H1 (cell line): ENCODE data around the gene LRRC3C. TPM values are rescaled to one million over a fixed set of nuclear protein-coding genes. Genes with fewer than 3 reads are reported as not detected.

Source experiments
- CTCF ChIA-PET: fragments of 300-600 bp; sonication (Branson Sonifier 250); formaldehyde crosslinking; loops from one replicate; lab custom pipeline; 2021; ENCODE audit not compliant: partially characterized antibody; lab: Charles Lee
- POLR2A ChIA-PET: fragments of 300-600 bp; sonication (Branson Sonifier 250); formaldehyde crosslinking; loops from one replicate; lab custom pipeline; 2021; ENCODE audit warnings: inconsistent platforms; ENCODE audit not compliant: partially characterized antibody; lab: Charles Lee
- DNase-seq, 2 experiments: peaks; one replicate each; pipeline versions ENCODE4 v3.0.0 to v3.0.0-alpha.2; 2010 to 2022; ENCODE audit warnings: low spot score in 2 of 2, low read depth in 1 of 2, mixed read lengths in 1 of 2
- FAIRE-seq: peaks from 2 replicates; lab custom pipeline; 2011; peaks lifted over from hg19 to GRCh38; lab: Jason Lieb, UNC
- H2AFZ ChIP-seq: 2 replicates; pipeline ENCODE4 v1.8.1; 2012; ENCODE audit warnings: low read length, inconsistent platforms
- H2AK5ac ChIP-seq: 2 replicates; pipeline ENCODE4 v1.6.1; 2013; ENCODE audit warnings: low read depth, low read length
- H2BK120ac ChIP-seq: replicated peaks from 2 replicates; pipeline ENCODE3; 2013; ENCODE audit warnings: low read depth, low read length, inconsistent platforms
- H2BK12ac ChIP-seq: 2 replicates; pipeline ENCODE4 v1.6.1; 2013; ENCODE audit warnings: low read depth, low read length
- H2BK15ac ChIP-seq: 2 replicates; pipeline ENCODE4 v1.6.1; 2013; ENCODE audit warnings: low read length
- H2BK20ac ChIP-seq: 2 replicates; pipeline ENCODE4 v1.6.1; 2013; ENCODE audit warnings: low read length
- H2BK5ac ChIP-seq: 2 replicates; pipeline ENCODE4 v1.6.1; 2013; ENCODE audit warnings: low read depth, low read length
- H3K14ac ChIP-seq: 2 replicates; pipeline ENCODE4 v1.6.1; 2013; ENCODE audit warnings: inconsistent platforms; ENCODE audit not compliant: insufficient read length
- H3K18ac ChIP-seq: 2 replicates; pipeline ENCODE4 v1.6.1; 2013; ENCODE audit warnings: low read length; ENCODE audit errors: extremely low read depth
- H3K23ac ChIP-seq: 2 replicates; pipeline ENCODE4 v1.6.1; 2013; ENCODE audit warnings: inconsistent platforms; ENCODE audit not compliant: insufficient read length
- H3K23me2 ChIP-seq: 2 replicates; pipeline ENCODE4 v1.6.1; 2013; ENCODE audit warnings: low read depth, low read length
- H3K27ac ChIP-seq: 2 replicates; pipeline ENCODE4 v1.6.1; 2011; ENCODE audit warnings: low read depth, low read length, inconsistent platforms
- H3K27me3 ChIP-seq, 4 experiments: replicated peaks in 1 of 4; 1 replicate in 1 of 4; 2 replicates in 3 of 4; pipeline versions ENCODE4 v1.6.1 to v1.8.1; 2011 to 2013; ENCODE audit warnings: low read length in 3 of 4, mild to moderate bottlenecking in 3 of 4, inconsistent platforms in 2 of 4, mixed read lengths in 2 of 4, moderate library complexity in 1 of 4; ENCODE audit not compliant: control insufficient read depth in 3 of 4, insufficient read depth in 3 of 4; ENCODE audit errors: extremely low read depth in 1 of 4
- H3K36me3 ChIP-seq, 4 experiments: 2 replicates each; pipeline versions ENCODE4 v1.6.1 to v1.8.1; 2011 to 2013; ENCODE audit warnings: mild to moderate bottlenecking in 4 of 4, low read length in 3 of 4, moderate library complexity in 2 of 4, control low read depth in 1 of 4, inconsistent platforms in 1 of 4; ENCODE audit not compliant: insufficient read depth in 4 of 4, control insufficient read depth in 2 of 4
- H3K4ac ChIP-seq: replicated peaks from 2 replicates; pipeline ENCODE3; 2013; ENCODE audit warnings: low read length, low read depth, mixed read lengths, inconsistent platforms; ENCODE audit not compliant: insufficient read length
- H3K4me1 ChIP-seq, 4 experiments: replicated peaks in 1 of 4; 1 replicate in 1 of 4; 2 replicates in 3 of 4; pipeline versions ENCODE4 v1.6.1 to v1.8.1; 2011 to 2013; ENCODE audit warnings: low read length in 3 of 4, inconsistent platforms in 2 of 4, mixed read lengths in 1 of 4; ENCODE audit not compliant: insufficient read depth in 4 of 4, control insufficient read depth in 3 of 4
- H3K4me2 ChIP-seq, 2 experiments: 2 replicates each; pipeline versions ENCODE4 v1.6.1 to v1.8.1; 2011 to 2013; ENCODE audit warnings: low read depth in 2 of 2, low read length in 2 of 2, control low read depth in 1 of 2, inconsistent platforms in 1 of 2, mild to moderate bottlenecking in 1 of 2; ENCODE audit not compliant: insufficient read depth in 1 of 2
- H3K4me3 ChIP-seq, 4 experiments: fragments of 200-600, 300-600 bp in 1 of 4; sonication (generic), shearing (Covaris generic), sonication (Bioruptor Twin) in 1 of 4; 2 replicates each; pipeline versions ENCODE4 v1.5.1 to v1.8.1; 2011 to 2016; ENCODE audit warnings: low read length in 4 of 4, low read depth in 3 of 4, control low read depth in 2 of 4, inconsistent platforms in 2 of 4, mild to moderate bottlenecking in 2 of 4, mixed read lengths in 1 of 4, moderate library complexity in 1 of 4; ENCODE audit not compliant: insufficient read depth in 2 of 4; ENCODE audit errors: extremely low read depth in 1 of 4
- H3K56ac ChIP-seq: replicated peaks from 2 replicates; pipeline ENCODE3; 2013; ENCODE audit warnings: low read depth, mild to moderate bottlenecking, mixed read lengths, low read length, inconsistent platforms; ENCODE audit not compliant: insufficient read length
- H3K79me1 ChIP-seq: 2 replicates; pipeline ENCODE4 v1.6.1; 2013; ENCODE audit warnings: low read depth, low read length, control low read depth
- H3K79me2 ChIP-seq, 2 experiments: 2 replicates each; pipeline versions ENCODE4 v1.6.1 to v1.8.1; 2012 to 2013; ENCODE audit warnings: low read length in 2 of 2, mild to moderate bottlenecking in 2 of 2, inconsistent platforms in 1 of 2; ENCODE audit not compliant: insufficient read depth in 2 of 2, control insufficient read depth in 1 of 2
- H3K9ac ChIP-seq, 4 experiments: replicated peaks in 1 of 4; 1 replicate in 1 of 4; 2 replicates in 3 of 4; pipeline versions ENCODE4 v1.6.1 to v1.8.1; 2011 to 2013; ENCODE audit warnings: low read depth in 3 of 4, low read length in 3 of 4, control low read depth in 2 of 4, mild to moderate bottlenecking in 2 of 4, moderate library complexity in 2 of 4, inconsistent platforms in 1 of 4; ENCODE audit errors: extremely low read depth in 1 of 4
- H3K9me3 ChIP-seq, 2 experiments: 2 replicates each; pipeline versions ENCODE4 v1.6.1 to v1.8.1; 2012 to 2013; ENCODE audit warnings: mild to moderate bottlenecking in 2 of 2, moderate library complexity in 2 of 2, control low read depth in 1 of 2, inconsistent platforms in 1 of 2, low read depth in 1 of 2, low read length in 1 of 2, mixed read lengths in 1 of 2; ENCODE audit not compliant: insufficient read depth in 2 of 2
- H4K20me1 ChIP-seq, 2 experiments: replicated peaks in 1 of 2; 2 replicates each; pipeline versions ENCODE3 to v1.8.1; 2011 to 2013; ENCODE audit warnings: inconsistent platforms in 2 of 2, low read length in 2 of 2, mild to moderate bottlenecking in 1 of 2; ENCODE audit not compliant: insufficient read depth in 2 of 2, control insufficient read depth in 1 of 2
- H4K5ac ChIP-seq: 2 replicates; pipeline ENCODE4 v1.6.1; 2013; ENCODE audit warnings: low read length, low read depth, mixed read lengths, inconsistent platforms; ENCODE audit not compliant: insufficient read length
- H4K8ac ChIP-seq: 2 replicates; pipeline ENCODE4 v1.8.0; 2013; ENCODE audit warnings: mild to moderate bottlenecking, moderate library complexity, low read length, inconsistent platforms; ENCODE audit not compliant: insufficient read depth; ENCODE audit errors: extremely low read depth
- H4K91ac ChIP-seq: replicated peaks from 2 replicates; pipeline ENCODE3; 2013; ENCODE audit warnings: low read length, mixed read lengths, inconsistent platforms; ENCODE audit not compliant: insufficient read length
- ATF2 ChIP-seq: IDR thresholded peaks from 2 replicates; pipeline ENCODE4 v1.6.1; 2012; ENCODE audit warnings: low read length, inconsistent platforms
- FOSL1 ChIP-seq: IDR thresholded peaks from 2 replicates; pipeline ENCODE4 v1.6.1; 2011; ENCODE audit warnings: mild to moderate bottlenecking, low read depth, low read length, moderate library complexity; ENCODE audit not compliant: insufficient read depth
- GTF2F1 ChIP-seq: IDR thresholded peaks from 2 replicates; pipeline ENCODE4 v1.6.1; 2012; ENCODE audit warnings: low read depth, low read length, improper control_type of control experiment, borderline replicate concordance
- KDM1A ChIP-seq: fragments of 200-600, 300-600 bp; sonication (generic); IDR thresholded peaks from 2 replicates; pipeline ENCODE4 v1.7.1; 2016; ENCODE audit warnings: mild to moderate bottlenecking, low read length, borderline replicate concordance
- NANOG ChIP-seq: IDR thresholded peaks from 2 replicates; pipeline ENCODE4 v1.6.1; 2011; ENCODE audit warnings: low read length, low read depth, mild to moderate bottlenecking, inconsistent platforms; ENCODE audit not compliant: insufficient read depth, poor library complexity, severe bottlenecking
- RXRA ChIP-seq: IDR thresholded peaks from 2 replicates; pipeline ENCODE4 v1.6.1; 2011; ENCODE audit warnings: low read depth, mild to moderate bottlenecking, low read length, moderate library complexity; ENCODE audit not compliant: insufficient read depth
- SP4 ChIP-seq: IDR thresholded peaks from 2 replicates; pipeline ENCODE4 v1.6.1; 2012; ENCODE audit warnings: low read length, inconsistent platforms
- SRF ChIP-seq: IDR thresholded peaks from 2 replicates; pipeline ENCODE4 v1.6.1; 2011; ENCODE audit warnings: mild to moderate bottlenecking, low read depth, low read length, moderate library complexity
- TAF7 ChIP-seq: optimal IDR thresholded peaks from 2 replicates; pipeline ENCODE3; 2011; ENCODE audit warnings: low read depth, mild to moderate bottlenecking, inconsistent platforms, low read length, moderate library complexity, borderline replicate concordance
- ZNF274 ChIP-seq: IDR thresholded peaks from 2 replicates; pipeline ENCODE4 v1.7.0; 2012; ENCODE audit warnings: low read length, borderline replicate concordance; ENCODE audit errors: extremely low read depth
- WGBS, 2 experiments: shearing (Covaris generic) in 1 of 2; methylation state at CpG; one replicate each; pipeline versions ENCODE4 v1.1.6 to v1.1.7; 2013 to 2015; ENCODE audit warnings: low lambda C conversion rate in 2 of 2, mixed read lengths in 2 of 2, inconsistent platforms in 1 of 2, low coverage in 1 of 2, missing lambda C conversion rate in 1 of 2; ENCODE audit not compliant: insufficient replicate concordance in 2 of 2, insufficient coverage in 1 of 2, insufficient read length in 1 of 2; ENCODE audit errors: extremely low coverage in 1 of 2, missing lambda C conversion rate in 1 of 2; 5-methylcytosine and 5-hydroxymethylcytosine counted together
- polyA plus RNA-seq, 7 experiments: library from polyadenylated mRNA; depleted of rRNA in 3 of 7; stranded (reverse) in 5 of 7; unstranded in 2 of 7; fragments of >200 nt in 5 of 7; fragments of 200-250 nt in 2 of 7; gene quantifications; 1 replicate in 5 of 7; 2 replicates in 1 of 7; 4 replicates in 1 of 7; pipeline versions ENCODE4 v1.2.1 to v1.2.3, GENCODE V29; 2011 to 2013; ENCODE audit warnings: missing spikeins in 2 of 7, mixed read lengths in 2 of 7
- total RNA-seq: library from RNA; stranded (reverse); fragmentation: NEBNext Ultra II Directional; extraction: Animal tissue kit (Norgen Biotek cat#: 25700); gene quantifications from 2 replicates; pipeline ENCODE4 v1.2.1, GENCODE V29; 2021

LRRC3C gene
- total and polyA plus RNA-seq, 2 of the 8 experiments (the other 6 are each of a cell fraction or from before 2014, with no cell fraction given), result not detected

- no peak overlapping the region for H3K4me2 ChIP-seq
- POLR2A ChIA-PET, result interaction anchor here (0.8 to 0.9 kb wide), 2 partner anchors 9 to 173 kb away, joined by 3 to 4 read pairs; no protein-coding TSS in a partner anchor
- no peaks in the 10 kb centered on the region; the same call in 1 of the 2 replicates for H3K23me2 ChIP-seq
- H2BK15ac ChIP-seq, result no peak overlapping the region
- no peaks in the 10 kb centered on the region for H4K20me1 ChIP-seq
- H2AFZ ChIP-seq, result no peak overlapping the region
- no peak overlapping the region for H2BK120ac ChIP-seq
- no peak overlapping the region for H2AK5ac ChIP-seq
- H3K23ac ChIP-seq, result no peak overlapping the region
- no peak overlapping the region for H4K91ac ChIP-seq
- FAIRE-seq (no peak), DNase-seq (no peak)
- 77% methylated on average over 8 of the region's 8 CpGs; no CpG with 5 or more reads in 1 of the 2 experiments for WGBS, 2 experiments
- H3K56ac ChIP-seq, result no peak overlapping the region
- no peak overlapping the region for H3K4ac ChIP-seq
- H3K4me1 ChIP-seq, result no peaks in the 10 kb centered on the region; a peak in 1 of 7 replicates
- H3K79me2 ChIP-seq, result no peaks in the 10 kb centered on the region
- H3K79me1 ChIP-seq, result no peaks in the 10 kb centered on the region
- H2BK5ac ChIP-seq, result no peak overlapping the region
- no peak overlapping the region for H2BK20ac ChIP-seq
- H3K9me3 ChIP-seq, result no peaks in the 10 kb centered on the region
- H4K5ac ChIP-seq, result no peak overlapping the region
- H3K4me3 ChIP-seq, result no peak overlapping the region
- no peak overlapping the region for H2BK12ac ChIP-seq
- CTCF ChIA-PET, result interaction anchor here (0.8 to 11.9 kb wide), 9 partner anchors 7 to 121 kb away, joined by 3 to 96 read pairs (median 6); partner anchors contain the start of gene GSDMA
- no peak overlapping the region for H3K14ac ChIP-seq
- no peaks in the 10 kb centered on the region; a peak in 2 of 7 replicates for H3K27me3 ChIP-seq
- no peak overlapping the region for H4K8ac ChIP-seq
- H3K27ac ChIP-seq, result no peak overlapping the region
- no peak overlapping the region for H3K18ac ChIP-seq
- no peaks in the 10 kb centered on the region for H3K36me3 ChIP-seq
- H3K9ac ChIP-seq, result no peak overlapping the region
- TF ChIP-seq ZNF274 (no peak), ATF2 (no peak), NANOG (no peak), TAF7 (no peak), RXRA (no peak), SRF (no peak), KDM1A (no peak), FOSL1 (no peak), GTF2F1 (no peak), SP4 (no peak)
Observed at GRCh38 chr17:39965017-39965699, 37.6 kb downstream of the LRRC3C start.
